HepG2 (cell line): ENCODE measurements around the gene MOXD1. TPM values are rescaled to one million over a fixed set of nuclear protein-coding genes. Genes with fewer than 3 reads are reported as not detected.

ENCODE experiments used
- ATAC-seq: fragments of 200-7000 bp; cut with Tn5 transposase; 3 replicates; pipeline ENCODE4 v1.9.1; 2020; ENCODE audit warnings: mild to moderate bottlenecking, moderate library complexity
- BruUV-seq: library from RNA; stranded (reverse); fragments of 400-500 nt; replicated peaks from 2 replicates; lab custom pipeline; 2021; lab: Mats Ljungman, UMichigan
- CTCF ChIA-PET: fragments of 300-600 bp; formaldehyde crosslinking; extraction: SDS; loops from one replicate; lab custom pipeline; 2021; ENCODE audit warnings: low total read pairs, inconsistent platforms, low intra/inter-chr PET ratio; lab: Yijun Ruan, JAX
- POLR2A ChIA-PET: fragments of 350-600 bp; sonication (Branson Sonifier 250); formaldehyde crosslinking; loops from one replicate; lab custom pipeline; 2020; ENCODE audit warnings: antibody characterized with exemption, inconsistent platforms; lab: Yijun Ruan, JAX
- DNase-seq: peaks from one replicate; pipeline ENCODE4 v3.0.0-alpha.2; 2015; ENCODE audit warnings: low spot score
- FAIRE-seq: peaks from 3 replicates; lab custom pipeline; 2011; peaks lifted over from hg19 to GRCh38; lab: Jason Lieb, UNC
- H2AFZ ChIP-seq: one replicate; pipeline ENCODE4 v1.6.1; 2011; ENCODE audit warnings: low read length, inconsistent platforms
- H3K27ac ChIP-seq: fragments of 300-600 bp; 3 replicates; pipeline ENCODE4 v1.8.0; 2011; ENCODE audit warnings: mixed run types, mild to moderate bottlenecking, mixed read lengths, low read length, inconsistent platforms; ENCODE audit not compliant: insufficient read depth; ENCODE audit errors: extremely low read length
- H3K27me3 ChIP-seq, 2 experiments: fragments of 200-600 bp in 1 of 2; 2 replicates in 1 of 2; 3 replicates in 1 of 2; pipeline versions ENCODE4 v1.6.0 to v1.8.0; 2011; ENCODE audit warnings: low read length in 2 of 2, mild to moderate bottlenecking in 2 of 2, moderate library complexity in 2 of 2, inconsistent platforms in 1 of 2; ENCODE audit not compliant: insufficient read depth in 2 of 2, control insufficient read depth in 1 of 2
- H3K36me3 ChIP-seq, 2 experiments: fragments of 200-600 bp in 1 of 2; replicated peaks in 1 of 2; 2 replicates in 1 of 2; 3 replicates in 1 of 2; pipeline versions ENCODE4 v1.5.1 to v1.8.0; 2011; ENCODE audit warnings: low read length in 2 of 2, inconsistent platforms in 1 of 2; ENCODE audit not compliant: insufficient read depth in 2 of 2, control insufficient read depth in 1 of 2
- H3K4me1 ChIP-seq: 2 replicates; pipeline ENCODE4 v1.5.1; 2012; ENCODE audit warnings: low read length, inconsistent platforms; ENCODE audit not compliant: insufficient read depth
- H3K4me2 ChIP-seq: 2 replicates; pipeline ENCODE4 v1.6.0; 2011; ENCODE audit warnings: low read depth, low read length, inconsistent platforms
- H3K4me3 ChIP-seq, 3 experiments: fragments of 200-600 bp in 1 of 3; sonication (generic), shearing (Covaris generic) in 1 of 3; replicated peaks in 1 of 3; 2 replicates each; pipeline ENCODE4 v1.5.1; 2011 to 2016; ENCODE audit warnings: low read length in 3 of 3, inconsistent platforms in 2 of 3, low read depth in 2 of 3, mild to moderate bottlenecking in 2 of 3, control low read depth in 1 of 3, mixed read lengths in 1 of 3; ENCODE audit not compliant: insufficient read depth in 1 of 3
- H3K79me2 ChIP-seq: one replicate; pipeline ENCODE4 v1.6.1; 2011; ENCODE audit warnings: low read length, inconsistent platforms; ENCODE audit not compliant: insufficient read depth
- H3K9ac ChIP-seq: 2 replicates; pipeline ENCODE4 v1.6.0; 2011; ENCODE audit warnings: mild to moderate bottlenecking, low read depth, low read length, inconsistent platforms; ENCODE audit not compliant: insufficient read depth
- H3K9me3 ChIP-seq: 2 replicates; pipeline ENCODE4 v1.5.1; 2012; ENCODE audit warnings: mild to moderate bottlenecking, low read length
- H4K20me1 ChIP-seq: 2 replicates; pipeline ENCODE4 v1.6.0; 2011; ENCODE audit warnings: inconsistent platforms, mild to moderate bottlenecking, low read length, moderate library complexity; ENCODE audit not compliant: insufficient read depth
- ATF7 ChIP-seq, 2 experiments: fragments of 450-650 bp in 1 of 2; sonication (generic) in 1 of 2; formaldehyde crosslinking in 1 of 2; IDR thresholded peaks; 2 replicates each; pipeline versions ENCODE4 v1.4.0 to v1.6.1; 2016 to 2020; ENCODE audit warnings: antibody characterized with exemption in 1 of 2, mild to moderate bottlenecking in 1 of 2, missing genetic modification reagents in 1 of 2
- BHLHE40 ChIP-seq: IDR thresholded peaks from 2 replicates; pipeline ENCODE4 v1.6.1; 2011; ENCODE audit warnings: low read length, improper control_type of control experiment
- E2F2 ChIP-seq: sonication (generic); formaldehyde crosslinking; IDR thresholded peaks from 2 replicates; pipeline ENCODE4 v1.4.0; 2020; ENCODE audit warnings: missing genetic modification reagents, borderline replicate concordance
- FOXA3 ChIP-seq: IDR thresholded peaks from 2 replicates; pipeline ENCODE4 v1.6.1; 2016; ENCODE audit warnings: missing genetic modification reagents, missing compliant biosample characterization
- FOXC1 ChIP-seq: sonication (generic); formaldehyde crosslinking; IDR thresholded peaks from 2 replicates; pipeline ENCODE4 v1.8.0; 2022; ENCODE audit warnings: mild to moderate bottlenecking, missing genetic modification reagents, borderline replicate concordance
- KDM5B ChIP-seq: sonication (generic); formaldehyde crosslinking; IDR thresholded peaks from 2 replicates; pipeline ENCODE4 v1.4.0; 2020; ENCODE audit warnings: missing genetic modification reagents, mild to moderate bottlenecking, borderline replicate concordance
- NFKB2 ChIP-seq: sonication (generic); formaldehyde crosslinking; IDR thresholded peaks from 2 replicates; pipeline ENCODE4 v1.4.0; 2020; ENCODE audit warnings: missing genetic modification reagents, borderline replicate concordance
- NR2F1 ChIP-seq, 2 experiments: fragments of 450-650 bp in 1 of 2; formaldehyde crosslinking in 1 of 2; IDR thresholded peaks; 2 replicates each; pipeline versions ENCODE4 v1.5.0 to v1.6.1; 2016 to 2020; ENCODE audit warnings: mild to moderate bottlenecking in 1 of 2, missing compliant biosample characterization in 1 of 2, missing genetic modification reagents in 1 of 2, moderate library complexity in 1 of 2
- PBX3 ChIP-seq: sonication (generic); formaldehyde crosslinking; IDR thresholded peaks from 2 replicates; pipeline ENCODE4 v1.8.1; 2023; ENCODE audit warnings: missing genetic modification reagents, inconsistent platforms, borderline replicate concordance
- SMAD1 ChIP-seq: sonication (generic); formaldehyde crosslinking; IDR thresholded peaks from 2 replicates; pipeline ENCODE4 v1.4.0; 2020; ENCODE audit warnings: missing genetic modification reagents, low read depth, mild to moderate bottlenecking, borderline replicate concordance
- SP1 ChIP-seq, 2 experiments: fragments of 450-650 bp in 1 of 2; sonication (generic) in 1 of 2; formaldehyde crosslinking in 1 of 2; IDR thresholded peaks; 2 replicates each; pipeline versions ENCODE4 v1.4.0 to v1.6.1; 2016 to 2020; ENCODE audit warnings: missing genetic modification reagents in 1 of 2
- TEAD3 ChIP-seq: optimal IDR thresholded peaks from 2 replicates; pipeline ENCODE3; 2016; ENCODE audit warnings: borderline replicate concordance
- ZNF572 ChIP-seq: sonication (generic); formaldehyde crosslinking; IDR thresholded peaks from 2 replicates; pipeline ENCODE4 v1.5.1; 2020; ENCODE audit warnings: mild to moderate bottlenecking, missing genetic modification reagents
- ZNF878 ChIP-seq: sonication (generic); formaldehyde crosslinking; IDR thresholded peaks from 2 replicates; pipeline ENCODE4 v1.8.1; 2023; ENCODE audit warnings: mild to moderate bottlenecking, missing genetic modification reagents, moderate library complexity
- WGBS: methylation state at CpG from one replicate; pipeline ENCODE4 v1.1.6; 2017; ENCODE audit warnings: low lambda C conversion rate; 5-methylcytosine and 5-hydroxymethylcytosine counted together
- in situ Hi-C: cut with HindIII; loops from 2 replicates; pipeline ENCODE4 v1.10.0; 2017; ENCODE audit warnings: low pct_unique_long_range_greater_than_20kb; ENCODE audit not compliant: extremely low pct_ligation_motif_present
- intact Hi-C: fragments of 100-400 bp; cut with micrococcal nuclease; formaldehyde crosslinking; loops from one replicate; pipeline ENCODE4 v1.10.0; 2022; ENCODE audit not compliant: unreplicated experiment
- polyA plus RNA-seq, 8 experiments: library from polyadenylated mRNA; depleted of rRNA in 3 of 8; stranded (reverse) in 7 of 8; unstranded in 1 of 8; fragments of >200 nt; fragmentation: Illumina TruSeq in 4 of 8; extraction: Trizol in 4 of 8; gene quantifications; 2 replicates each; pipeline versions ENCODE4 v1.2.1 to v1.2.3, GENCODE V29; 2011 to 2016; ENCODE audit warnings: low read depth in 4 of 8, missing spikeins in 1 of 8, mixed read lengths in 1 of 8; ENCODE audit not compliant: insufficient read depth in 1 of 8
- total RNA-seq, 5 experiments: library from RNA; depleted of rRNA; stranded (reverse); fragments of >200 nt; fragmentation: Illumina TruSeq; extraction: Trizol; gene quantifications; 2 replicates each; pipeline ENCODE4 v1.2.3, GENCODE V29; 2016; ENCODE audit warnings: low read depth in 1 of 5
- TF ChIP-seq, protein P1 (sequence below): IDR thresholded peaks from 2 replicates; pipeline ENCODE4 v1.6.1; 2016
- TF ChIP-seq, protein P2 (sequence below): sonication (generic); formaldehyde crosslinking; IDR thresholded peaks from 2 replicates; pipeline ENCODE4 v1.5.0; 2020; ENCODE audit warnings: missing genetic modification reagents, mild to moderate bottlenecking, borderline replicate concordance

The MOXD1 gene
- total and polyA plus RNA-seq, 2 of the 13 experiments (the other 11 are each of a cell fraction or from before 2014, with no cell fraction given): 0.03 TPM; not detected in 1

DNA sequence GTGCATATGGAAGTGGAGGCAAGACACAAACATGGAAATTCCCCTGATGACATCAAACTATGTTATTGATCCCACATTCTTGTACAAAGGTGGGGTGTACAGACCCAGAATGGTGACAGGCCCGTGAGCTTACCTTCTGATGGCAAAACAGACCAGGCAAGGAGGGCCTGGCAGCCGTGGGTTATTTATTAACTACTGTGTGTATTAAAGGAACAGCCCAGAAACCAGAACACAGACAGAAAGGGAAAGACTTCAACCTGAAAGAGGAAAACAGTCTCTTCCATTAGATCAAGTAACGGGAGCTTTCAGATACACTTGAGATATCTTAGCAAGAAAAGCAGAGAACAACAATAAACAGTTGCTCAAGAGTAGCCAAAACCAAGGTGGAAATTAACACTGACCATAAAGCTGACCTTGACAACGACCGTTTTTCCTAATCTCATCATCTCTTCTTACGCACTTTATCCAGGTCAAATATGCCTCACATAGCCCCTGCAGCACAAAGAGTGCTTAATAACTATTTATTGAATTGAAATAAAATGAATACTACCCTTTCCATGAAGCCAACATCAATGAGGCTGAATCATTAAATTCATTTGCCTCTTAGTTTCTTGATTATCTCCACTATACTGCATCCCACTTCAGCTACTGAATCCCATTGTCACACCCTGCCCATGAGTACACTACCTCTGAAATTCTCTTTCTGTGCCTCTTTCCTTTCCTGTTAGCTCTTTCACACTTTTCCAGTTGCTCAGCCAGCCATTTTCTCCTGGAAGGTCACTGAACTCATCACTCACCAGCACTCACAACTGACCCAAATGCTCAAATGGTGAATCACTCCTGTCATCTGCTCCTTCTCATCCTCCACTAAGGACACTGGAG is 67.4 kb downstream of the MOXD1 start (continued):
- TF ChIP-seq NR2F1 (CRISPR knock-in tag; IDR thresholded peaks at IDR 0.05) (peak in 1 of 2 experiments; percentile 44; a peak in 2 of 4 replicates), BHLHE40 (peak; percentile 53; the same call in 1 of the 2 replicates), TEAD3 (CRISPR knock-in tag) (peak; percentile 80), FOXA3 (CRISPR knock-in tag) (0 out of 2 replicates have a peak, but pooled peaks have one; percentile 27), ATF7 (IDR thresholded peaks at IDR 0.05) (no peak), ATF7 (CRISPR knock-in tag; IDR thresholded peaks at IDR 0.05) (no peak)
- TF ChIP-seq, protein P1, sequence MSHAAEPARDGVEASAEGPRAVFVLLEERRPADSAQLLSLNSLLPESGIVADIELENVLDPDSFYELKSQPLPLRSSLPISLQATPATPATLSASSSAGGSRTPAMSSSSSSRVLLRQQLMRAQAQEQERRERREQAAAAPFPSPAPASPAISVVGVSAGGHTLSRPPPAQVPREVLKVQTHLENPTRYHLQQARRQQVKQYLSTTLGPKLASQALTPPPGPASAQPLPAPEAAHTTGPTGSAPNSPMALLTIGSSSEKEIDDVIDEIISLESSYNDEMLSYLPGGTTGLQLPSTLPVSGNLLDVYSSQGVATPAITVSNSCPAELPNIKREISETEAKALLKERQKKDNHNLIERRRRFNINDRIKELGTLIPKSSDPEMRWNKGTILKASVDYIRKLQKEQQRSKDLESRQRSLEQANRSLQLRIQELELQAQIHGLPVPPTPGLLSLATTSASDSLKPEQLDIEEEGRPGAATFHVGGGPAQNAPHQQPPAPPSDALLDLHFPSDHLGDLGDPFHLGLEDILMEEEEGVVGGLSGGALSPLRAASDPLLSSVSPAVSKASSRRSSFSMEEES (CRISPR knock-in tag): peak; percentile 66; the same call in 1 of the 2 replicates

- POLR2A ChIA-PET: no interaction called here
- TF ChIP-seq KDM5B (CRISPR knock-in tag) (no peak), ZNF878 (no peak), NFKB2 (no peak), SMAD1 (no peak), FOXC1 (CRISPR knock-in tag) (no peak), SP1 (IDR thresholded peaks at IDR 0.05) (no peak), SP1 (CRISPR knock-in tag; IDR thresholded peaks at IDR 0.05) (no peak), ZNF572 (CRISPR knock-in tag) (no peak), E2F2 (CRISPR knock-in tag) (no peak), PBX3 (CRISPR knock-in tag) (no peak)
- TF ChIP-seq, protein P2, sequence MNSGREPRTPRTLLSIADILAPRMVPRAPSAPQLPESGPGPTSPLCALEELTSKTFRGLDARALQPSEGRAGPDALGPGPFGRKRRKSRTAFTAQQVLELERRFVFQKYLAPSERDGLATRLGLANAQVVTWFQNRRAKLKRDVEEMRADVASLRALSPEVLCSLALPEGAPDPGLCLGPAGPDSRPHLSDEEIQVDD (CRISPR knock-in tag): no peak
Measured at GRCh38 chr6:132330759-132331158, 70.5 kb downstream of the MOXD1 start.

More at GRCh38 chr6:132330759-132331158, 70.5 kb downstream of the MOXD1 start:
- peaks cover 27% of the 10 kb centered on the region for H3K4me1 ChIP-seq
- no peak overlapping the region for H3K27ac ChIP-seq
- H2AFZ ChIP-seq: no peak overlapping the region
- in situ Hi-C loops (no loop called here), intact Hi-C loops (no loop called here)
- no peak for DNase-seq
- CTCF ChIA-PET: no interaction called here
- 17% methylated on average over 5 of the region's 5 CpGs for WGBS
- no TSS peak for BruUV-seq
- no peak overlapping the region for H3K4me2 ChIP-seq
- no peak for FAIRE-seq
- no peaks in the 10 kb centered on the region for H4K20me1 ChIP-seq
- H3K79me2 ChIP-seq: no peaks in the 10 kb centered on the region
- no peak for ATAC-seq
- H3K9ac ChIP-seq: no peak overlapping the region
- H3K27me3 ChIP-seq: peaks cover 3 to 11% of the 10 kb centered on the region in 2 experiments; a peak in 2 of 5 replicates
- no peak overlapping the region for H3K4me3 ChIP-seq
- no peaks in the 10 kb centered on the region for H3K36me3 ChIP-seq
- H3K9me3 ChIP-seq: no peaks in the 10 kb centered on the region
